ENCODE results near the gene ROR1. TPM values are rescaled to one million over a fixed set of nuclear protein-coding genes. Genes with fewer than 3 reads are reported as not detected.

Gene ROR1
- 16.5 and 17.2 TPM in 2 replicates for total RNA-seq

DNA sequence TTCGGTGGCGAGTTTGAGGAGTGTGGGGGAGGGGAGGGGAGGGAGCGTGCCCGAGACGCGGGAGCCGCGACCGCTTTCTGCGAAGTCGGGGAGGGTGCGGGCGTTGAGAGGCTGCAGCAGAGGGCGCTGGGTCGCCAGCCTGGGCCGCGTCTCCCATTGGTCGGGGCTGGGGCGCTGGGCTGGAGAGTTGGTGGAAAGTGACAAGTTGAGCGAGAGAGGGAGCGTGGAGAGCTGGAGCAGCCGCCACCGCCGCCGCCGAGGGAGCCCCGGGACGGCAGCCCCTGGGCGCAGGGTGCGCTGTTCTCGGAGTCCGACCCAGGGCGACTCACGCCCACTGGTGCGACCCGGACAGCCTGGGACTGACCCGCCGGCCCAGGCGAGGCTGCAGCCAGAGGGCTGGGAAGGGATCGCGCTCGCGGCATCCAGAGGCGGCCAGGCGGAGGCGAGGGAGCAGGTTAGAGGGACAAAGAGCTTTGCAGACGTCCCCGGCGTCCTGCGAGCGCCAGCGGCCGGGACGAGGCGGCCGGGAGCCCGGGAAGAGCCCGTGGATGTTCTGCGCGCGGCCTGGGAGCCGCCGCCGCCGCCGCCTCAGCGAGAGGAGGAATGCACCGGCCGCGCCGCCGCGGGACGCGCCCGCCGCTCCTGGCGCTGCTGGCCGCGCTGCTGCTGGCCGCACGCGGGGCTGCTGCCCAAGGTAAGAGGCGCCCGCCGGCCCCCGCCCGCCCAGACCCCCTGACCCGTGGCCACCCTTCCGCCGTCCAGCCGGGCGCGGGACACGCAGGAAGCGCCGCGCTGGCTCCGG is at the start of gene ROR1:
Gene ROR1 (plus strand): TSS at position 203 of the 802 bp plus-strand sequence.
- peak; percentile 62 for DNase-seq (ENCODE audit: low read depth)

DNA sequence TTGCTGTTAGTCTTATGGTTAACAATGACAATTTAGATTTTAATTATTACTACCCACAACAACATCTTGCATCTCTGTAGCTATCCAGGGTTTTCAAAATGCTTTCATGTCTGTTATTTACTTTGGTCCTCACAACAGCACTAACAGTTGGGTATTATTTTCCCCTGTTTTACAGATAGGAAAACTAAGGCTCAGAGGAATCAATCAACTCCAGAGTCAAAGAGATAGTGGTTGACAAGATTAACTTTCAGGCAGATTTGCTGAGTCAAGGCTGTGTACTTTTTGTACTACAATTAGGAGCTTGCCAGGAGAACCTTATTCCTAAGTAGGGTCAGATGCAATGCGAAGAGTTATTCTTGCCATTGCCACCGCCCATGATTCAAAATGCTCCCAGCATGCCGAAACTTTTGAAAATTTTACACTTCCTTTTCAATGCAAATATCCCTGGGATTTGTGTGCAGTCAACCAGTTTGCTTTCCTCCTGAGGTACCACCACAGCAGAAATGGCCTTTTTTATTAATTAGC is 49.4 kb upstream of the ROR1 start:
- no peak for DNase-seq (ENCODE audit: low read depth)

DNA sequence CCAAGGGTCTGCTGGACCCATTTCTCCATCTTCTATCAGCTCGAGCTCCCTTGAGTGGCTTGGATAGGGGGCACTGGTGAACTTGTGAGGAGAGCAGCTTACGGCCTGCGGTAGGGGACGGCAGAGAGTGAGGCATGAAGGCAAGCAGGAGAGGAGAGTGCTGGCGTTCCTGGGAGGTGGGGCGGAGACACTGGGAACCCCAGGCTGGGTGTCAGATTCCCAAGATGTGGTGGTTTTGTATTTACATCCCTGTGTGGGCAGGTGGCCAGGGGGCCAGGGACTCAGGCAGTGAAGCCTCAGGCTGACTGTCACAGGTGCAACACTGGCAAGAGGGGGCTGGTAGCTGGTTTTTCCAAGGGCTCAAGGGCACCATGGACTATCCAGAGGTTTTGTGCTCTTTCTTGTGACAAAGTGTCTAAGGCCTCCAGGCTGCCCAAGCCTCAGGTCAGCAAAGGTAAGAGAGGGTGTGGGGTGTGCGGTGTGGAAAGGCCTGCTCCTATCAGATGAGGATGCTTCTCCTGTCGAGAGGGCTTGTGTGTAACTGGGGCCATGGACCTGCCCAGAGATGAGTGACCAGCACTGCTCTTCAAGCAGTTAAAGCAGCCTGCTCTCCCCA is 45.1 kb upstream of the ROR1 start:
- DNase-seq (ENCODE audit: low read depth): no peak

GRCh38 chr1:63729227-63729620 is 44.6 kb upstream of the ROR1 start:
- DNase-seq (ENCODE audit: low read depth): no peak

DNA sequence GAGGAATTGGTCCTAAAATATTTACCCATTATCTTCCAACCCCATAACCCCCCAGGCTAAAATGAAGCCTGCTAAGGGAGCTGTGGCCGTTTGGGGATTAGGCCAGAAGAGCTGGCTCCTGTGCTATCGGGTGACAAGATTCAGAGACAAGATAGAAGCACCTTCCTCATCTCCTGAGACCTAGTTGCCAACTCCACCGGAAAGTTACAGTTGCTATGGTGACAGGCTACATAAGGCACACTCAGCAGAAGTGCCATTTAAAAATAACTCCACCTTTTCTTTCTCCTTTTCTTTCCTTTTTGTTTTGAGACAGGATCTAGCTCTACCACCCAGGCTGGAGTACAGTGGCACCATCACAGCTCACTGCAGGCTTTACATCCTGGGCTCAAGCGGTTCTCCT is 43.6 kb upstream of the ROR1 start:
- DNase-seq (ENCODE audit: low read depth): peak; percentile 45

GRCh38 chr1:63731117-63732043 is 42.4 kb upstream of the ROR1 start:
- DNase-seq (ENCODE audit: low read depth): peak; percentile 100

GRCh38 chr1:63732666-63733065 is 41.2 kb upstream of the ROR1 start:
- DNase-seq (ENCODE audit: low read depth): peak; percentile 76

DNA sequence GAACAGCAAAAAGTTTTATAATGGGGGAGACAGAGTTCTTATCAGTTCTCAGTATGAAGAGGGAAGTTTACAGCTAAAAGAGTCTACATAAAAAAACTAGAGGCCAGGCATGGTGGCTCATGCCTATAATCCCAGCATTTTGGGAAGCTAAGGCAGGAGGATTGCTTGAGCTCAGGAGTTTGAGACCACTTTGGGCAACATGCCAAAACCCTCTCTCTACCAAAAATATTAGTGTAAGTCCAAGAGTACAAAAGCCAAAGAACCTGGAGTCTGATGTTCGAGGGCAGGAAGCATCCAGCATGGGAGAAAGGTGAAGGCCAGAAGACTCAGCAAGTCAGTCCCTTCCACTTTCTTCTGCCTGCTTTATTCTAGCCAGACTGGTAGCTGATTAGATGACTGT is 35.0 kb upstream of the ROR1 start:
- no peak for DNase-seq (ENCODE audit: low read depth)

DNA sequence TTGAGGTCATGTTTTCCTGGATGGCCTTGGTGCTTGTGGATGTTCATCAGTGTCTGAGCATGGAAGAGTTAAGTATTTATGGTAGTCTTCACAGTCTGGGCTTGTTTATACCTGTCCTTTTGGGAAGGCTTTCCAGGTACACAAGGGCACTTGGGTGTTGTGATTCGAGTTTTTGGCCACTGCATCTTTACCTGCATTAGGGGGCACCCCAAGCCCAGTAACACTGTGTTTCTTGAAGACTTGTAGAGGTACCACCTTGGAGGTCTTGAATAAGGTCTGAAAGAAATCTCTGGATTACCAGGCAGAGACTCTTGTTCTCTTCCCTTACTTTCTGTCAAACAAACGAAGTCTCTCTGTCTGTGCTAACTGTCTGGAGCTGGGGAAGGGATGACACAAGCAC is 34.4 kb upstream of the ROR1 start:
- DNase-seq (ENCODE audit: low read depth): no peak

- DNase-seq (ENCODE audit: low read depth): no peak
Measured at GRCh38 chr1:63740432-63740831, 33.4 kb upstream of the ROR1 start.

DNA sequence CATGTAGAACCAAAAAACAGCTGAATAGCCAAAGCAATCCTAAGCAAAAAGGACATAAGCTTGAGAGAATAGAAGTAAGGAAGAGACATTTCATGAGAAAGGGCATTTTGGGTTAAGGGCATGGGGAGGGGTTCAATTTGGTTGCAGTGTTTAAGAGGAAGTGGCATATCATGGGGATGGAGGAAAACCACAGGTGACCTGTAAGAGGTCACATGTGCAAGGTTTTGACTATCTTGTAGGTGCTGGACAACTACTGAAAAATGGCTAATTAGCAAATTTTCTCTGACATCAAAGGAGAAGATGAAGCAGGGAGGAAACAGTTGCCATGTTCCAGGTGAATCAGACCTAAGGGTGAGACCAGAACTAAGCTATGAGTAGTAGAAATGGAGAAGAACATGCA is 31.3 kb upstream of the ROR1 start:
- DNase-seq (ENCODE audit: low read depth): no peak

- DNase-seq (ENCODE audit: low read depth): no peak
Measured at GRCh38 chr1:63743781-63744180, 30.0 kb upstream of the ROR1 start.

- peak; percentile 95 for DNase-seq (ENCODE audit: low read depth)
Measured at GRCh38 chr1:63746129-63746864, 27.5 kb upstream of the ROR1 start.

DNA sequence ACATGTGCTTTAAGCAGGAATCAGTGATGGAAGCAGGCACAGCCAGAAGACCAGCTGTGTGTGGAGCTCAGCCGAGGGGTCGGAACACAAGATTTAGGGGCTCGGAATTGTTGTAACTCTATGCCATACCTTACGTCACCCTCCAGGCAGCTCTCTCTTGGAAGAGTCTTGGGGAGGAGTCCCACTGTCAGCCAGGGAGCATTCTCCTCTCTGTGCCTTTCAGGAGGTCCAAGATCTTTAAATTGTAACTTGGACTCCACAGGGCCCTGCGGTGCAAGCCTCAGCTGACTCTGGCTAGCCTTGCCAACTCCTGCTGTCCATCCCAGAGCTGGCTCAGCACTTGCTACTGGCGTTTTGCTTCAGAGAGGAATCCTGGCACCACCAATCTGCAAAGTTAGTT is 26.4 kb upstream of the ROR1 start:
- DNase-seq (ENCODE audit: low read depth): no peak

DNA sequence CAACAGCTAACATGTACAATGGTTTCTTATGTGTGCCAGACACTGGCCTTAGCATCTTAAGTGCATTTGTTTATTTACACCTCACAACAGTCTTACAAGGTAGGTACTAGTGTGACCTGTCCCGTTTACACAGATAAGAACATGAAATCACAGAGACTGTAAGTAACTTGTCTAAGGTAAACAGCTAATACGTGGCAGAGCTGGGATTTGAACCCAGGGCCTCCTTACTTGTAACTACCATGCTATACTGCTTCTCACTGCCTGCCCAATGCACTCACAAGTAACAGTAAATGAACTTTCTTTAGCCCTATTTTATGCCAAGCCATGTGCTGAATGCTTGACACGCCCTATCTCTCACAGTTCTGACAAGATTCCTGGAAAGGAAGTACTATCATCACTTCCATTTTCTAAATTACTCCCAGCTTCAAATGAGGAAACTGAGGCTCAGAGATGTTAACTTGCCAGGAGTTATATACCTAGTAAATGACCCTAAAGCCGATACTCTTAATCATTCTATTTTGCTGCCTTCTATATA is 25.7 kb upstream of the ROR1 start:
- no peak for DNase-seq (ENCODE audit: low read depth)

GRCh38 chr1:63748641-63749040 is 25.2 kb upstream of the ROR1 start:
- no peak for DNase-seq (ENCODE audit: low read depth)

- DNase-seq (ENCODE audit: low read depth): no peak
Measured at GRCh38 chr1:63750721-63751120, 23.1 kb upstream of the ROR1 start.

DNA sequence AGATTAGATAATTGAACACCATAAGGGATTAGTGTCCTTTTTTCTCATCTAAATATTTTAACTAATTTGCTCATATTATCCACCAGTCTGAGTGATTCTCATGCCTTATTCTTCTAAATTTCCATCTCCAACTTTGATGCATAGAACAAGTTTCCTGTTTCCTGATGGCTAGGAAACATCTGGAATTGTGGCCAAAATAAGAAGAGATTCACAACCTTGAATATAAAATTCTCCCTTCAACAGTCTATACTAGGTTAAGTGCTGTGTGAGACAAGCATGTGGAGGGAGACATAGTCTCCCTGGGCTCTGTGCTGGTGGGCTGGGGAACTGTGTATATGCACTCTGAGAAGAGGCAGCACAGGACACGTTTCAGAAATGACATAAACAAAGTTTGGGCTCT is 21.6 kb upstream of the ROR1 start:
- no peak for DNase-seq (ENCODE audit: low read depth)

GRCh38 chr1:63753591-63753990 is 20.2 kb upstream of the ROR1 start:
- peak; percentile 75 for DNase-seq (ENCODE audit: low read depth)

DNA sequence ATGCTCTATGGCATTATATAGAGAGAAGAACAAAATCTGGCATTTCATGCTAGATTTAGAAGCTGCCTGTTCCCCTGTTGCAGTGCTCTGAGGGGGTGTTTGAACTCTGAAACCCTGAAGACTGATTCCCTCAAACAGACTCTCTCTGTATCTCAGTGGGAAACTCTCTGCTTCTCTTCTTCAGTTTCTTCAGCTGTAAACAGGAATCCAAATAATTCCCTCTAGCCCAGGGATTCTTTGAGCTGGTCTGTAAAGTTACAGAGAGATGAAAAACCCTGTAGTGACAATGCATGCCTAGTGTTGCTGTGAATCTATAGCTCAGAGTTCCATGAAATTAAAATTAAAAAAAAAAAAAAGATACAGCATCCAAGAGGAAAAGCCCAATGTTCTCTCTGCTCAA is 17.0 kb upstream of the ROR1 start:
- DNase-seq (ENCODE audit: low read depth): no peak

GRCh38 chr1:63757334-63757733 is 16.5 kb upstream of the ROR1 start:
- no peak for DNase-seq (ENCODE audit: low read depth)
